ENCODE measurements around the gene DCTN3. TPM values are rescaled to one million over a fixed set of nuclear protein-coding genes. Genes with fewer than 3 reads are reported as not detected.

The DCTN3 gene
- total RNA-seq, 2 experiments from 2014 or later = 150 to 153 TPM

GRCh38 chr9:34591248-34591916 lies 28.9 kb downstream of the DCTN3 start:
- peak; percentile 76 for DNase-seq
- no peaks in the 10 kb centered on the region for H3K9me3 Mint-ChIP-seq
- ChIA-PET CTCF (interaction anchor here (0.6 to 2.3 kb wide), 23 partner anchors 9 to 216 kb away, joined by 3 to 9 read pairs (median 3); partner anchors contain the start of genes DCTN3 and SIGMAR1), POLR2A (no interaction called here)
- no peak overlapping the region for H3K27ac Mint-ChIP-seq
- H3K4me1 Mint-ChIP-seq = peaks cover 31% of the 10 kb centered on the region
- no peaks in the 10 kb centered on the region for H3K36me3 Mint-ChIP-seq (ENCODE audit: low read depth)
- H3K4me3 Mint-ChIP-seq = peak overlapping the region; percentile 57
- H3K27me3 Mint-ChIP-seq = peaks cover 75% of the 10 kb centered on the region

DNA sequence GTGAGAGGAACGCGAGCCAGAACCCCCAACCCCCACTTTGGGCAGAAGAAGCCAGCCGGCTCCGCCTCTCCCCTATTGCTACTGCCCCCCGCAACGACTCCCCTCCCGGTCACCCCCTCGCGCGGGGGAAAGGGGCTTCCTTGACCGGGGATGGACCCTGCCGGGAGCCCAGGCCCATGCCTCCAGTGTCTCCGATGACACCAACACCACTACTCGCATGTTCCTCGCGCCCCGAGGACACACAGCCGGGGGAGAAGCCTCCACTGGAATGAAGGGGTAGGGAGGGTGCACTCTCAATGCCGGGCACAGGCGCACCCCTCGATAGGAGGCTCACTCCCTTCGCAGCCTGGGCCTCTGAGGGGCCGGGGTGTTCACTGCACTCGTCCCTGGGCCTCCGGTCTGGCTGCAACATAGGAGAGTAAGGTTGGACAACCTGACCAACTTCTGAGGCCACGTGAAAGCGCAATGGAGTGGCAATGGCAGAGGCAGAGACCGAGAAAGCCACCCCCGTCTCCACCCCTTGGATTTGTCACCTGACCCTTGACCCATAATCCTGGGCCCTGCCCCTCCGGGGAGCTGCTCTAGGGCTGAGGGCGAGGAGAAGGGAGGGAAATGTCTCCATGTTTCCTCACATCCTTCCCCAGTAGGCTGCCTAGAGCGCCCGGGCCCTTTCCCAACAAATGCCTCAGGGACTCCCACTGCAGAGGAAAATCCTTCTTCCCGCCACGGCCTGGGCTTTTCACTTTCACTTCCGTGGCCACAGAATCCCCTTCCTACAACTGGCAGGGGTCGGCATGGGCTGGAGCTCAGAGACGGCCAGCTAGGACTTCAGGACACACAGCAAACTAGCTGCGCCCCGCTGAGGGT lies 29.7 kb downstream of the DCTN3 start:
- no peak for DNase-seq
- Mint-ChIP-seq H3K9me3 (no peaks in the 10 kb centered on the region), H3K27me3 (peaks cover 78% of the 10 kb centered on the region), H3K27ac (no peak overlapping the region), H3K36me3 (ENCODE audit: low read depth) (no peaks in the 10 kb centered on the region), H3K4me3 (peak overlapping the region; percentile 57), H3K4me1 (peaks cover 31% of the 10 kb centered on the region)
- CTCF ChIA-PET = interaction anchor here (0.6 to 2.3 kb wide), 10 partner anchors 13 to 187 kb away, joined by 3 to 7 read pairs (median 4); no protein-coding TSS in a partner anchor
- POLR2A ChIA-PET = no interaction called here

- H3K9me3 Mint-ChIP-seq = no peaks in the 10 kb centered on the region
- H3K4me1 Mint-ChIP-seq = peaks cover 31% of the 10 kb centered on the region
- POLR2A ChIA-PET = no interaction called here
- DNase-seq = no peak
- H3K4me3 Mint-ChIP-seq = peak within 1 kb of the TSS; percentile 57
- peaks cover 84% of the 10 kb centered on the region for H3K27me3 Mint-ChIP-seq
- no peak within 1 kb of the TSS for H3K27ac Mint-ChIP-seq
- no peaks in the 10 kb centered on the region for H3K36me3 Mint-ChIP-seq (ENCODE audit: low read depth)
- CTCF ChIA-PET = no interaction called here
These were observed 30.5 kb downstream of the DCTN3 start, which contains the start of gene CNTFR for GRCh38 chr9:34589636-34590380. TSS of gene CNTFR (minus strand) at chr9:34589724. CDS start at chr9:34568981, 20,743 bp downstream.

- Mint-ChIP-seq H3K27ac (no peak overlapping the region), H3K27me3 (peaks cover 88% of the 10 kb centered on the region), H3K9me3 (no peaks in the 10 kb centered on the region), H3K4me1 (peaks cover 31% of the 10 kb centered on the region), H3K4me3 (peak overlapping the region; percentile 56), H3K36me3 (ENCODE audit: low read depth) (no peaks in the 10 kb centered on the region)
- DNase-seq = no peak
- CTCF ChIA-PET = interaction anchor here (0.7 to 2.2 kb wide), 2 partner anchors 185 to 1124 kb away, joined by 3 to 7 read pairs; no protein-coding TSS in a partner anchor
- POLR2A ChIA-PET = no interaction called here
These were observed 31.3 kb downstream of the DCTN3 start for GRCh38 chr9:34588671-34589635.

GRCh38 chr9:34587271-34587670 lies 33.0 kb downstream of the DCTN3 start:
- no peak overlapping the region for H3K27ac Mint-ChIP-seq
- H3K9me3 Mint-ChIP-seq = no peaks in the 10 kb centered on the region
- H3K4me3 Mint-ChIP-seq = no peak overlapping the region
- ChIA-PET CTCF (interaction anchor here (1.1 to 2.2 kb wide), 3 partner anchors 16 to 183 kb away, joined by 3 to 7 read pairs (median 4); no protein-coding TSS in a partner anchor), POLR2A (no interaction called here)
- H3K36me3 Mint-ChIP-seq (ENCODE audit: low read depth) = no peaks in the 10 kb centered on the region
- peaks cover 79% of the 10 kb centered on the region for H3K27me3 Mint-ChIP-seq
- H3K4me1 Mint-ChIP-seq = peaks cover 27% of the 10 kb centered on the region
- DNase-seq = no peak

GRCh38 chr9:34585946-34586669 lies 34.2 kb downstream of the DCTN3 start:
- H3K9me3 Mint-ChIP-seq = no peaks in the 10 kb centered on the region
- H3K4me3 Mint-ChIP-seq = no peak overlapping the region
- POLR2A ChIA-PET = no interaction called here
- H3K36me3 Mint-ChIP-seq (ENCODE audit: low read depth) = no peaks in the 10 kb centered on the region
- DNase-seq = no peak
- H3K4me1 Mint-ChIP-seq = peaks cover 17% of the 10 kb centered on the region
- no peak overlapping the region for H3K27ac Mint-ChIP-seq
- peaks cover 74% of the 10 kb centered on the region for H3K27me3 Mint-ChIP-seq
- CTCF ChIA-PET = interaction anchor here (1.4 kb wide), 1 partner anchor 17 kb away, joined by 4 read pairs; no protein-coding TSS in a partner anchor

- peaks cover 74% of the 10 kb centered on the region for H3K27me3 Mint-ChIP-seq
- H3K36me3 Mint-ChIP-seq (ENCODE audit: low read depth) = no peaks in the 10 kb centered on the region
- no peak for DNase-seq
- no peak overlapping the region for H3K4me3 Mint-ChIP-seq
- H3K9me3 Mint-ChIP-seq = no peaks in the 10 kb centered on the region
- peaks cover 6% of the 10 kb centered on the region for H3K4me1 Mint-ChIP-seq
- CTCF ChIA-PET = no interaction called here
- POLR2A ChIA-PET = no interaction called here
- no peak overlapping the region for H3K27ac Mint-ChIP-seq
These were observed 35.3 kb downstream of the DCTN3 start for GRCh38 chr9:34584970-34585369.

- Mint-ChIP-seq H3K9me3 (no peaks in the 10 kb centered on the region), H3K4me3 (no peak overlapping the region), H3K27ac (no peak overlapping the region), H3K36me3 (ENCODE audit: low read depth) (no peaks in the 10 kb centered on the region), H3K27me3 (peaks cover 75% of the 10 kb centered on the region), H3K4me1 (no peaks in the 10 kb centered on the region)
- no peak for DNase-seq
- ChIA-PET CTCF (interaction anchor here (1.0 kb wide), 1 partner anchor 9 kb away, joined by 4 read pairs; no protein-coding TSS in a partner anchor), POLR2A (no interaction called here)
These were observed 37.5 kb downstream of the DCTN3 start for GRCh38 chr9:34582787-34583186.

- H3K4me3 Mint-ChIP-seq = no peak overlapping the region
- no peak overlapping the region for H3K27ac Mint-ChIP-seq
- no peaks in the 10 kb centered on the region for H3K9me3 Mint-ChIP-seq
- POLR2A ChIA-PET = no interaction called here
- H3K36me3 Mint-ChIP-seq (ENCODE audit: low read depth) = no peaks in the 10 kb centered on the region
- no peak for DNase-seq
- H3K27me3 Mint-ChIP-seq = peaks cover 72% of the 10 kb centered on the region
- H3K4me1 Mint-ChIP-seq = peaks cover 6% of the 10 kb centered on the region
- CTCF ChIA-PET = interaction anchor here (0.6 to 1.0 kb wide), 2 partner anchors 10 to 557 kb away, joined by 3 to 4 read pairs; no protein-coding TSS in a partner anchor
These were observed 39.0 kb downstream of the DCTN3 start for GRCh38 chr9:34581318-34581717.

DNA sequence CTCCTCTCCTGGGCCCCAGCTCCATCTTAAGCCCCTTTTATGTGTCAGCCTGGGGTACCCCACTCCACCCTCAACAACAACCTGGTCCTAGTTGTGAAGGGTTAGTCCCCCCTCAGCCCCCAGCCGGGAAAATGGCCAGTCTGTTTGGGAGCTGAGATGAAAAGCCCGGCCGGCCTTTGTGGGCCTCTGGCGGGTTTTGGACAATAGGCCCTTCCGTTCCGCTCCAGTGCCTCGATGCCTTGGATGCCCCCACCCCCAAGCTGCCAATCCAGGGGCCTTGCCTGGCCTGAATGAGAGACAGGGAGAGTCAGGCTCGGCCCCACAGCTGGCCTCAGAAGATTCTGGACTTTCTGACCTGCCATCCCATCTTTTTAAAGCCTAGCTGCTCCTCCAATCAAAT lies 39.9 kb downstream of the DCTN3 start:
- Mint-ChIP-seq H3K9me3 (no peaks in the 10 kb centered on the region), H3K27ac (no peak overlapping the region), H3K4me3 (no peak overlapping the region), H3K27me3 (peaks cover 72% of the 10 kb centered on the region), H3K4me1 (peaks cover 6% of the 10 kb centered on the region), H3K36me3 (ENCODE audit: low read depth) (no peaks in the 10 kb centered on the region)
- ChIA-PET POLR2A (no interaction called here), CTCF (interaction anchor here (1.2 to 1.3 kb wide), 2 partner anchors 23 to 177 kb away, joined by 3 read pairs; no protein-coding TSS in a partner anchor)
- DNase-seq = no peak

- H3K27ac Mint-ChIP-seq = no peak overlapping the region
- CTCF ChIA-PET = interaction anchor here (1.2 to 1.3 kb wide), 2 partner anchors 24 to 176 kb away, joined by 3 read pairs; no protein-coding TSS in a partner anchor
- POLR2A ChIA-PET = no interaction called here
- no peaks in the 10 kb centered on the region for H3K9me3 Mint-ChIP-seq
- H3K36me3 Mint-ChIP-seq (ENCODE audit: low read depth) = no peaks in the 10 kb centered on the region
- H3K27me3 Mint-ChIP-seq = peaks cover 70% of the 10 kb centered on the region
- DNase-seq = no peak
- H3K4me3 Mint-ChIP-seq = no peak overlapping the region
- peaks cover 6% of the 10 kb centered on the region for H3K4me1 Mint-ChIP-seq
These were observed 40.5 kb downstream of the DCTN3 start for GRCh38 chr9:34579808-34580163.
